Measurements from ENCODE around the gene CDK12.

DNA sequence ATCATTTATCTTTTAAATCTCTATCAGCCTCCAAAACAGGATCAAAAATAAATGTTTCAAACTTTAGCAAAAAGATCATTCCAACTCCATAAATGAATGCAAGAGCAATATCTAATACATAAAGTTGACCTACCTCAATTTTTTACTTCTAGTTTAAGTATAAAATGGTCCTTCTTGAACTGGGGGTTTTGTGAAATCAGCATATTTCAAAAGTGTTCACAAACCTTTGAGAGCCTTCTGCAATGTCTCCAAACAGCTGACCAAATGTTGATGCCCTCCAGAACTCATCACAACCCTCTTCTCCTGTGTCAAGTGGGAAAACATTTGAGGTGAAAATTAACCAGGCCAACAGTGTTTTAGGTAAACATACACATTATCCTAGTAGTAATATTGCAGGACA, 18.0 kb upstream of the CDK12 start:
- TF ChIP-seq, protein P1, sequence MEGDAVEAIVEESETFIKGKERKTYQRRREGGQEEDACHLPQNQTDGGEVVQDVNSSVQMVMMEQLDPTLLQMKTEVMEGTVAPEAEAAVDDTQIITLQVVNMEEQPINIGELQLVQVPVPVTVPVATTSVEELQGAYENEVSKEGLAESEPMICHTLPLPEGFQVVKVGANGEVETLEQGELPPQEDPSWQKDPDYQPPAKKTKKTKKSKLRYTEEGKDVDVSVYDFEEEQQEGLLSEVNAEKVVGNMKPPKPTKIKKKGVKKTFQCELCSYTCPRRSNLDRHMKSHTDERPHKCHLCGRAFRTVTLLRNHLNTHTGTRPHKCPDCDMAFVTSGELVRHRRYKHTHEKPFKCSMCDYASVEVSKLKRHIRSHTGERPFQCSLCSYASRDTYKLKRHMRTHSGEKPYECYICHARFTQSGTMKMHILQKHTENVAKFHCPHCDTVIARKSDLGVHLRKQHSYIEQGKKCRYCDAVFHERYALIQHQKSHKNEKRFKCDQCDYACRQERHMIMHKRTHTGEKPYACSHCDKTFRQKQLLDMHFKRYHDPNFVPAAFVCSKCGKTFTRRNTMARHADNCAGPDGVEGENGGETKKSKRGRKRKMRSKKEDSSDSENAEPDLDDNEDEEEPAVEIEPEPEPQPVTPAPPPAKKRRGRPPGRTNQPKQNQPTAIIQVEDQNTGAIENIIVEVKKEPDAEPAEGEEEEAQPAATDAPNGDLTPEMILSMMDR (IDR thresholded peaks at IDR 0.05) = no peak
- no peak for TF ChIP-seq POLR2A (IDR thresholded peaks at IDR 0.05)
